Endothelial cell (in vitro differentiated cells): ENCODE measurements around the gene MED13L. TPM values are rescaled to one million over a fixed set of nuclear protein-coding genes. Genes with fewer than 3 reads are reported as not detected.

ENCODE experiments used
- DNase-seq: peaks from one replicate; pipeline ENCODE4 v3.0.0; 2021; ENCODE audit warnings: low spot score
- H3K27ac Mint-ChIP-seq: one replicate; pipeline ENCODE4 v1.8.0; 2021; ENCODE audit warnings: mixed read lengths, inconsistent platforms; ENCODE audit not compliant: unreplicated experiment
- H3K27me3 Mint-ChIP-seq: one replicate; pipeline ENCODE4 v1.8.0; 2021; ENCODE audit warnings: mild to moderate bottlenecking, moderate library complexity, mixed read lengths, inconsistent platforms; ENCODE audit not compliant: unreplicated experiment
- H3K36me3 Mint-ChIP-seq: one replicate; pipeline ENCODE4 v1.8.0; 2021; ENCODE audit warnings: mild to moderate bottlenecking, low read depth, mixed read lengths, inconsistent platforms; ENCODE audit not compliant: unreplicated experiment
- H3K4me1 Mint-ChIP-seq: one replicate; pipeline ENCODE4 v1.8.0; 2021; ENCODE audit warnings: mild to moderate bottlenecking, mixed read lengths, inconsistent platforms; ENCODE audit not compliant: unreplicated experiment
- H3K4me3 Mint-ChIP-seq: one replicate; pipeline ENCODE4 v1.8.0; 2021; ENCODE audit warnings: mild to moderate bottlenecking, mixed read lengths, inconsistent platforms; ENCODE audit not compliant: unreplicated experiment
- H3K9me3 Mint-ChIP-seq: one replicate; pipeline ENCODE4 v1.8.0; 2021; ENCODE audit warnings: mixed read lengths, inconsistent platforms; ENCODE audit not compliant: unreplicated experiment
- CTCF ChIP-seq: fragments of 200-600 bp; sonication (generic); IDR thresholded peaks from one replicate; pipeline ENCODE4 v1.5.0; 2021; ENCODE audit warnings: antibody characterized with exemption; ENCODE audit not compliant: unreplicated experiment
- long read RNA-seq: library from polyadenylated mRNA; unstranded; transcript quantifications from one replicate; pipeline ENCODE4 v2.0.0, GENCODE V29; 2020; ENCODE audit not compliant: unreplicated experiment
- total RNA-seq: library from RNA; stranded (reverse); fragmentation: NEBNext Ultra II Directional; extraction: Animal tissue kit (Norgen Biotek cat#: 25700); gene quantifications from one replicate; pipeline ENCODE4 v1.2.1, GENCODE V29; 2021; ENCODE audit not compliant: unreplicated experiment

MED13L gene
- total RNA-seq = 97.0 TPM
- long read RNA-seq, partial matches to known transcripts = 0 of 1 reads
- long read RNA-seq, other reads (novel, unspliced or antisense) = 0 of 1 reads

- peak within 1 kb of the TSS; percentile 94 for H3K27ac Mint-ChIP-seq
- peaks cover 11% of the 10 kb centered on the region for H3K27me3 Mint-ChIP-seq
- DNase-seq = peak; percentile 96
- H3K9me3 Mint-ChIP-seq = no peaks in the 10 kb centered on the region
- TF ChIP-seq CTCF = peak; percentile 18
- peaks cover 44% of the 10 kb centered on the region for H3K4me1 Mint-ChIP-seq
- peaks cover 10% of the 10 kb centered on the region for H3K36me3 Mint-ChIP-seq
- peak within 1 kb of the TSS; percentile 100 for H3K4me3 Mint-ChIP-seq
These were observed at the start of gene MED13L for GRCh38 chr12:116277467-116278278. Gene MED13L, minus strand, starts transcription at chr12:116277693. Its CDS starts 562 bp downstream, at chr12:116277131.

- TF ChIP-seq CTCF = no peak
- no peak overlapping the region for H3K4me3 Mint-ChIP-seq
- no peak for DNase-seq
- H3K36me3 Mint-ChIP-seq = no peaks in the 10 kb centered on the region
- no peaks in the 10 kb centered on the region for H3K27me3 Mint-ChIP-seq
- no peaks in the 10 kb centered on the region for H3K4me1 Mint-ChIP-seq
- no peaks in the 10 kb centered on the region for H3K9me3 Mint-ChIP-seq
- H3K27ac Mint-ChIP-seq = no peak overlapping the region
These were observed 47.8 kb upstream of the MED13L start for GRCh38 chr12:116325336-116325664.

DNA sequence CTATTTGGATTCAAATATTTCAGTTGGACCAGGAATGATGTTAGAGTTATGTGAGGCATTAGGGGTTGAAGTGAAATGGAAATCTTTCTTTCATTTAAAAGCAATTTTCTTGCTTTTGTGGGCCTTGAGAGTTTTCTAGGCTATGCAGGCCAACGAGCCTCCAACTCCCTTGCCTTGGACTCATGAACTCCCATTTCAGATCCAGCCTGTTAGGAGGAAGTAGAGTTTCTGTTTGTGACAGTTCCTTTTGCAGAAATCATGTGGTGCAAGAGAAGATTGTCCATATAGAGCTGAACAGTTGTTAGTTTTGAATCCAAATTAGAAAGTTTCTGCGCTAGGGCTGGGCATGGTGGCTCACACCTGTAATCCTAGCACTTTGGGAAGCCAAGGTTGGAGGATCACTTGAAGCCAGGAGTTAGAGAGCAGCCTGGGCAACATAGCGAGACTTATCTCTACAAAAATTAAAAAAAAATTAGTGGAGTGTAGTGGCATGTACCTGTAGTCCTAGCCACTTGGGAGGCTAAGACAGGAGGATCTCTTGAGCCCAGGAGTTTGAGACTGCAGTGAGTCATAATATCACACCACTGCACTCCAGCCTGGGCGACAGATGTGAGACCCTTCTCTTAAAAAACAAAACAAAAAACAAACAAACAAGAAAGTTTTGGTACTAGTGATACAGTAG is 47.3 kb upstream of the MED13L start:
- H3K4me3 Mint-ChIP-seq = no peak overlapping the region
- H3K36me3 Mint-ChIP-seq = no peaks in the 10 kb centered on the region
- DNase-seq = no peak
- no peak overlapping the region for H3K27ac Mint-ChIP-seq
- H3K4me1 Mint-ChIP-seq = no peaks in the 10 kb centered on the region
- no peak for TF ChIP-seq CTCF
- no peaks in the 10 kb centered on the region for H3K27me3 Mint-ChIP-seq
- no peaks in the 10 kb centered on the region for H3K9me3 Mint-ChIP-seq

DNA sequence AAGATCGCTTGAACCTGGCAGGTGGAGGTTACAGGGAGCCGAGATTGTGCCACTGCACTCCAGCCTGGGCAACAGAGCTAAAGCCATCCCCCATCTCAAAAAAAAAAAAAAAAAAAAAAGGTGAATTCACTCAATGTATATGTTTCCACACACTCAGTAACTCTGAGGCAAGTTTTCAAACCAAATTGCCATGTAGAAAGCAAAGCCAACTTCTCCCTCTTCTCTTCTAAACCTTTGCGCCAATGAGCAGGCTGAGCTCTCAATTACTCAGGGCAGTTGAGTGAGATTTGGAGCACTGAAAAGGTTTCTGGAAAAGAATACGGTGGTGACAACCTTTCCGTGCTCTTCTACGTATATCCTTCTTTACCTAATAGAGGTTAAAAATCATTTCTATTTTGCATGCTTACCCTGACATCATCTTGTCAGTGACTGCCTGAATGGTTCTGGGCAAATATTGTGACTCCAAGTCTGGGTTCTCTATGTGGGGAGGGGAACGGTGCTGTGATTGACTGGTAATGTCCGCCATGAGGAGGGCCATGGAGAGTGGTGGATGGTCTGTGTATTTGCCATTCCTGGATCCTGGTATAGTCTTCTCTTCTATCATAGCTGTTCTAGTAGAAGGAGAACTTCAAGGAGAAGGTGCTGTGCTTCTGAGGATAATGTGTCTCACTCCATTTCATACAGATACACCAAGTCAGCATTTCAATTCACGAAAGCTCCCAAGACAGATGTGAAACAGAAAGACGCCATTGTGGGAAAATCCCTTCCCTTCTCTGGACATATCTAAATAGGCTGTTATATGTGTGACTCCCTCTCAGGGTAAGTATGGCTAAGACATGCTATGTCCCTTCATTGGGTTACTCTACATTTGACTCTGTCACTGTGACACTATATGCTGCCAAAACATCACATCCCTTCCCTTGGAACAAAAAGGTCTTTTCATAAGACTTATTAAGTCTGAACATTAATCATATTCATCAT is 46.2 kb upstream of the MED13L start:
- H3K4me3 Mint-ChIP-seq = no peak overlapping the region
- no peak for DNase-seq
- H3K27ac Mint-ChIP-seq = no peak overlapping the region
- no peaks in the 10 kb centered on the region for H3K36me3 Mint-ChIP-seq
- TF ChIP-seq CTCF = no peak
- H3K27me3 Mint-ChIP-seq = no peaks in the 10 kb centered on the region
- H3K4me1 Mint-ChIP-seq = no peaks in the 10 kb centered on the region
- no peaks in the 10 kb centered on the region for H3K9me3 Mint-ChIP-seq
